Endothelial cell of umbilical vein (primary cell): ENCODE results near the gene ADAMTS14. TPM values are rescaled to one million over a fixed set of nuclear protein-coding genes. Genes with fewer than 3 reads are reported as not detected.

Experiments used
- BruUV-seq: library from RNA; stranded (reverse); fragments of 400-500 nt; replicated peaks from 2 replicates; lab custom pipeline; 2021; lab: Mats Ljungman, UMichigan
- CTCF ChIA-PET: fragments of 300-600, 350-600 bp; sonication (Branson Sonifier 250); formaldehyde crosslinking; loops from one replicate; lab custom pipeline; 2021; ENCODE audit warnings: antibody characterized with exemption, inconsistent platforms; lab: Charles Lee
- POLR2A ChIA-PET: fragments of 300-600, 350-600 bp; sonication (Branson Sonifier 250); formaldehyde crosslinking; loops from one replicate; lab custom pipeline; 2021; ENCODE audit warnings: antibody characterized with exemption, inconsistent platforms; lab: Charles Lee
- DNase-seq: peaks from one replicate; pipeline ENCODE4 v3.0.0-alpha.2; 2011; ENCODE audit warnings: low read depth, low spot score
- FAIRE-seq: peaks from 2 replicates; lab custom pipeline; 2011; peaks lifted over from hg19 to GRCh38; lab: Jason Lieb, UNC
- H2AFZ ChIP-seq: 2 replicates; pipeline ENCODE4 v1.6.0; 2012; ENCODE audit warnings: low read depth, low read length, control low read depth, inconsistent platforms
- H3K27ac ChIP-seq: 2 replicates; pipeline ENCODE4 v1.5.1; 2011; ENCODE audit warnings: low read depth, mild to moderate bottlenecking, control low read depth, low read length, moderate library complexity; ENCODE audit not compliant: insufficient read depth
- H3K27me3 ChIP-seq, 2 experiments: 2 replicates each; pipeline versions ENCODE4 v1.6.0 to v1.6.1; 2011; ENCODE audit warnings: low read length in 2 of 2, mixed read lengths in 1 of 2; ENCODE audit not compliant: control insufficient read depth in 2 of 2, insufficient read depth in 2 of 2
- H3K36me3 ChIP-seq, 2 experiments: 2 replicates in 1 of 2; 3 replicates in 1 of 2; pipeline ENCODE4 v1.5.1; 2011; ENCODE audit warnings: low read length in 2 of 2, mild to moderate bottlenecking in 1 of 2, moderate library complexity in 1 of 2; ENCODE audit not compliant: control insufficient read depth in 2 of 2, insufficient read depth in 2 of 2; ENCODE audit errors: extremely low read depth in 1 of 2
- H3K4me1 ChIP-seq: 3 replicates; pipeline ENCODE4 v1.5.1; 2011; ENCODE audit warnings: mild to moderate bottlenecking, low read length; ENCODE audit not compliant: control insufficient read depth, insufficient read depth; ENCODE audit errors: extremely low read depth
- H3K4me2 ChIP-seq: 2 replicates; pipeline ENCODE4 v1.6.1; 2011; ENCODE audit warnings: low read length, control low read depth, mixed read lengths; ENCODE audit not compliant: insufficient read depth
- H3K4me3 ChIP-seq, 3 experiments: fragments of 200-600 bp in 1 of 3; sonication (generic), shearing (Covaris generic) in 1 of 3; replicated peaks in 1 of 3; 2 replicates each; pipeline ENCODE4 v1.5.1; 2011 to 2016; ENCODE audit warnings: control low read depth in 3 of 3, low read length in 3 of 3, mild to moderate bottlenecking in 2 of 3, inconsistent platforms in 1 of 3, low read depth in 1 of 3, moderate library complexity in 1 of 3; ENCODE audit not compliant: insufficient read depth in 1 of 3
- H3K79me2 ChIP-seq: 2 replicates; pipeline ENCODE4 v1.6.0; 2012; ENCODE audit warnings: low read length, inconsistent platforms; ENCODE audit not compliant: control insufficient read depth, insufficient read depth
- H3K9ac ChIP-seq: replicated peaks from 2 replicates; pipeline ENCODE3; 2011; ENCODE audit warnings: low read length, control low read depth; ENCODE audit not compliant: insufficient read depth; ENCODE audit errors: extremely low read depth
- H3K9me1 ChIP-seq: replicated peaks from 3 replicates; pipeline ENCODE4 v1.6.0; 2011; ENCODE audit warnings: mild to moderate bottlenecking, low read length; ENCODE audit not compliant: control insufficient read depth, insufficient read depth; ENCODE audit errors: extremely low read depth
- H3K9me3 ChIP-seq: replicated peaks from 2 replicates; pipeline ENCODE4 v1.5.1; 2012; ENCODE audit warnings: low read length, inconsistent platforms; ENCODE audit not compliant: control insufficient read depth, insufficient read depth
- H4K20me1 ChIP-seq: replicated peaks from 2 replicates; pipeline ENCODE3; 2011; ENCODE audit warnings: mild to moderate bottlenecking, low read length; ENCODE audit not compliant: control insufficient read depth, insufficient read depth; ENCODE audit errors: extremely low read depth
- CTCF ChIP-seq, 2 donors: IDR thresholded peaks; 1 replicate in 1 of 2; 2 replicates in 1 of 2; pipeline ENCODE4 v1.5.1; 2011; ENCODE audit warnings: low read length in 2 of 2, mild to moderate bottlenecking in 2 of 2, moderate library complexity in 2 of 2, control low read depth in 1 of 2, inconsistent platforms in 1 of 2, low read depth in 1 of 2; ENCODE audit not compliant: insufficient read depth in 1 of 2; ENCODE audit errors: extremely low read depth in 1 of 2
- EZH2 ChIP-seq: IDR thresholded peaks from 2 replicates; pipeline ENCODE4 v1.6.1; 2012; ENCODE audit warnings: borderline replicate concordance, low read depth, mild to moderate bottlenecking, moderate library complexity, low read length, inconsistent platforms; ENCODE audit not compliant: severe bottlenecking
- FOS ChIP-seq: IDR thresholded peaks from 2 replicates; pipeline ENCODE4 v1.6.1; 2011; ENCODE audit warnings: mild to moderate bottlenecking, low read length, moderate library complexity, borderline replicate concordance; ENCODE audit not compliant: insufficient read depth
- GATA2 ChIP-seq: IDR thresholded peaks from 2 replicates; pipeline ENCODE4 v1.7.0; 2011; ENCODE audit warnings: low read depth, mild to moderate bottlenecking, moderate library complexity, mixed read lengths, low read length; ENCODE audit not compliant: insufficient read length, insufficient read depth
- JUN ChIP-seq: IDR thresholded peaks from 2 replicates; pipeline ENCODE4 v1.6.1; 2011; ENCODE audit warnings: borderline replicate concordance, low read depth; ENCODE audit not compliant: insufficient read length, insufficient read depth
- MAX ChIP-seq: IDR thresholded peaks from 2 replicates; pipeline ENCODE4 v1.6.1; 2011; ENCODE audit not compliant: insufficient read depth, insufficient read length
- MYC ChIP-seq: IDR thresholded peaks from one replicate; pipeline ENCODE4 v1.6.1; 2011; ENCODE audit warnings: mild to moderate bottlenecking, low read depth, low read length
- POLR2A ChIP-seq: IDR thresholded peaks from 2 replicates; pipeline ENCODE4 v1.6.1; 2012; ENCODE audit warnings: low read depth, mild to moderate bottlenecking, control low read depth, low read length
- POLR2AphosphoS5 ChIP-seq: IDR thresholded peaks from 2 replicates; pipeline ENCODE4 v1.6.1; 2012; ENCODE audit warnings: low read depth, mild to moderate bottlenecking, control low read depth, low read length, moderate library complexity; ENCODE audit not compliant: insufficient read depth
- dilution Hi-C: fragments of 300-500 bp; cut with MboI; formaldehyde crosslinking; loops from one replicate; pipeline ENCODE4 v1.15.0; 2019; ENCODE audit warnings: low sequenced_read_pairs; ENCODE audit not compliant: extremely low pct_ligation_motif_present
- intact Hi-C: fragments of 100-400 bp; cut with micrococcal nuclease; formaldehyde crosslinking; loops from one replicate; pipeline ENCODE4 v1.10.0; 2022
- polyA plus RNA-seq, 4 experiments: library from polyadenylated mRNA; depleted of rRNA in 3 of 4; stranded (reverse) in 3 of 4; unstranded in 1 of 4; fragments of >200 nt; gene quantifications; 2 replicates each; pipeline versions ENCODE4 v1.2.1 to v1.2.3, GENCODE V29; 2011 to 2012; ENCODE audit warnings: missing spikeins in 1 of 4
- total RNA-seq: library from RNA; stranded (reverse); gene quantifications from 2 replicates; pipeline ENCODE4 v1.2.3, GENCODE V29; 2021

ADAMTS14 gene
- total and polyA plus RNA-seq, 2 donors (not counting 3 experiments of a cell fraction or from before 2014, with no cell fraction given), result not detected

GRCh38 chr10:70705121-70705861 is 33.0 kb downstream of the ADAMTS14 start:
- H3K4me2 ChIP-seq, result no peak overlapping the region
- H3K4me1 ChIP-seq, result no peaks in the 10 kb centered on the region
- H3K36me3 ChIP-seq, result no peaks in the 10 kb centered on the region
- no peak overlapping the region for H2AFZ ChIP-seq
- ChIA-PET POLR2A (no interaction called here), CTCF (no interaction called here)
- FAIRE-seq, result no peak
- intact Hi-C loops (no loop called here), dilution Hi-C loops (no loop called here)
- H3K79me2 ChIP-seq, result no peaks in the 10 kb centered on the region
- H4K20me1 ChIP-seq, result no peaks in the 10 kb centered on the region
- H3K9ac ChIP-seq, result no peak overlapping the region
- no peaks in the 10 kb centered on the region for H3K9me3 ChIP-seq
- H3K27ac ChIP-seq, result no peak overlapping the region
- TF ChIP-seq MAX (no peak), POLR2AphosphoS5 (no peak), JUN (no peak), EZH2 (no peak), FOS (no peak), POLR2A (no peak), CTCF (IDR thresholded peaks at IDR 0.05; ENCODE audit: extremely low read depth in 1 of 2, insufficient read depth in 1 of 2, low read depth in 1 of 2, low read length in 2 of 2) (no peak), GATA2 (no peak), MYC (no peak)
- H3K4me3 ChIP-seq, result no peak overlapping the region
- H3K27me3 ChIP-seq, result no peaks in the 10 kb centered on the region
- BruUV-seq, result no TSS peak
- H3K9me1 ChIP-seq, result no peaks in the 10 kb centered on the region
- DNase-seq, result no peak
